HG02870 (cell line): ENCODE measurements around the gene PCNX4.
A peak's percentile ranks its signal among the peaks of the same experiment; 100 is the strongest.

Experiments
- ATAC-seq: cut with Tn5 transposase; IDR thresholded peaks from one replicate; pipeline ENCODE4 v1.9.1; 2021; ENCODE audit warnings: mild to moderate bottlenecking, moderate library complexity; ENCODE audit not compliant: unreplicated experiment

The PCNX4 gene

DNA sequence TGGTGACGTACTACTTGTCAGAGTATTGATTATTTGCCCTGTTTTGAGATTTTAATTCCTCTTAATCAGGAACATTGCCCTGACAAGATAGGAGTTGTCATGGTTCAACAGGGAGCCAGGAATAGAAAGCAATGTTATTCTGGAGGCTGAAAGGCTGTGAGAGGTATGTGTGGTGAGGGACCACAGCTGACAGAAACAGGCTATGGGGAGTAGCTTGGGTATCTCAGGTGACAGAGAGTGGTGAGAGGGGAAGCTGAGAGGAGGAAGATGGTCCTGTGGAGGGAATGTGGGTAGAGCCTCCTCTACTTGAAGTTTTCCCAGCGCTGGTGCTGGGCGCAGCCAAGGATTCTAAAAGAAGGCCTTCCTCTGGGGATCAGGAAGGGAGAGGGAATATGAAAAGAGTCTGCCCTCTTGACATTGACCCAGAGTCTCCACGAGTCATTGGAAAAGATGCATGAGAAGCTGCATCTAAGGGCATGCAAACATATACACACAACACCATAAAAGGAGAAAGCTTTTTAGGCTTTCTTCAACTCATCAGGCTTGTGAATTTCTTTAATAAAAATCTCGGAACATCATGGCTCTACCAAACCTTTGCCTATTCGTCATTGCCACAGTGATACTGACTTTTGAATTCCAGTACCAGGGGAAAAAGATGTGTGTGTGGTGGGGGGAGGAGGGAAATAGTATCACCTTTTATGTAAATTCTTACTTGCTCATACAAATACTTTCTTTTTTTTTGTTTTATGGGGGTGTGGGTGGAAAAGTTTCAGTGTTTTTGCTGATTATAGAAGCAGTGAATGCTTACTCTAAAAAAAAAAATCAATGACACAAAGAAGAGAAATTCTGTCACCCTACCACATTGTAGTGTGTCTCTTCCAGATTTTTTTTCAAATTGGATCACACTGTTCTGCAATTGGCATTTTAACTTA lies 113.4 kb downstream of the PCNX4 start:
- ATAC-seq: peak; percentile 51

- ATAC-seq: no peak
Measured at GRCh38 chr14:60206249-60206670, 114.5 kb downstream of the PCNX4 start.

DNA sequence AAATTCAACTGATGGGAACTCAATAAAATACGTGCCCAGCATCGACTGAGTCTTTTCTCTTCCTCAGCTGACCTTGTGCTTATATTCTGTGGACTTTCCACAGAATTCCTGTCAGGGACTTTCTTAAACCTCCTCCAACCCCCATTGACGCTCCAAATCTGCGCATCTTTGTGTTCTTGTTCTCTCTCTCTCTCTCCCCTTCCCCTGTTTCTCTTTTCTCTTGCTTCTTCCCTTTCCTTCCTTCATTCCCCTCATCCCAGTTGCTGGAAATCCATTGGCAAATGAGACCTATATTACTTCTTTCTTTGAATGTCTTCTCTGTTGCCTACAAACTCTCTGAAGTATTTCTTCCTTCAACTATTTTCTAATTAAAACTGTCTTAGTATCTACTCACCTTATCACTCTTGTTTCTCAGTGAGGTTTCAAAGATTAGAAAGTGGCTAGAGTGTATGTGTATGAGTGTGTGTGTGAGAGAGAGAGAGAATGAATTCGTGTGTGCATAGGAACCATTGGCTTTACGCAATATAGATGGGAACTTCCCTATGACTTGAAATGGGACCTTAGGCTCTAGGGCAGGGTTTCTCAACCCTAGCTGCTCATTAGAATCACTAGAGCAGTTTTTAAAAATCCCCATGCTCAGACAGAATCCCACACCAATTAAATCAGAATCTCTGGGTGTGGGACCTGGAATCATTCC lies 115.3 kb downstream of the PCNX4 start:
- peak; percentile 52 for ATAC-seq

GRCh38 chr14:60210703-60211102 lies 119.0 kb downstream of the PCNX4 start:
- no peak for ATAC-seq

GRCh38 chr14:60211153-60211552 lies 119.4 kb downstream of the PCNX4 start:
- no peak for ATAC-seq

DNA sequence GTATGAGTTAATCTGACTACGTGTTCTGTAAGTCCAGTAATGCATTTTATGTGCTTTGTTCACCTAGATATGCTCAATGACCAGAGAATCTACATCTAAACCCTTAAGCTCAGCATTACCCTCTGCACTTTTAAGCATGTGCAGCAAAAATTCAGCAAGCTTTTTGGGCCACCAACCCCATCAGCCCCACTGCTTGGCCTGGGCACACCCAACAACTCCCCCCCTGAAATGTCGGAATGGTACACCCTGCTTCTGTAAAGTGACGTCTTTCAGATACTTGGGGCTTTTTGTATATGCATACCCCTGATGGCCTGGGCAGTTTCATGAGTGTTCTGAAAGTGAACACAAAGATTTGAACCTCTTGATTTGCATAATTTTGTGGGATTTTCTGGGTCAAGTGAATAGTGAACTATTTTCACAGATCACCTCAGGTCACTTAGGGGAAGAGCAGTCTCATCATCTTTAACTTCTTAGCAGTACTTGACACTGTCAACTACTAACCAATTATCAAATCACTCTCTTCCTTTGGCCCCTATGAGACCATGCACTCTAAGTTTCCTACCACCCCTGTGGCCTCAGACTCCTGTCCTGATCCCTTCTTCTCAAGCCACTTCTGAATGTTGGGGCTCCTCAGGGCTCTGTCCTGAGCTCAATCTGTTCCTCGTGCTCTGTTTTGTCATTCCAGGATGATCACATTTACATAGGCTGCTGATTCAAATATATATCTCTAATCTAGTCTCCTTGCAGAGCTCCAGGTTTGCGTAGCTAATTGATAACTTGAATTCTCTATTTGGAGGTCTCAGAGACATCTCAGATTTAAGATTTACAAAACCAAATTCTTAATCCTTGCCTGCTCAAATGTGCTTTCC lies 121.0 kb downstream of the PCNX4 start:
- ATAC-seq: peak; percentile 95

GRCh38 chr14:60214003-60214402 lies 122.3 kb downstream of the PCNX4 start:
- ATAC-seq: no peak

GRCh38 chr14:60214415-60215126 lies 122.8 kb downstream of the PCNX4 start:
- ATAC-seq: no peak

DNA sequence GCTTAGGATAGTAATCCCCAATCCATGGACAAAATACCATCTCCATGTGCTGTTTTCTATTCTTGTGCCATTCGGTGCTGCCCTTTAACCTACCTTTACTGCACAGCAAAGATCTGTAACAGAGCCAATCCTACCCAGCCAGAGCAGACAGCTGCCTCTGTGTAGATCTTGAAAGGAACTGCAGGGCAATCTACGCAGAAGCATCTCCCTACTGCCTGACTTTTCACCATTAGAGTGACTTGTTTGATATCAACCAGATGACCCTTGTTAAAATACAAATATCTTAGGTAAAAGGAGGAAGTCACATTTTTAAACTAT lies 123.4 kb downstream of the PCNX4 start:
- ATAC-seq: no peak

DNA sequence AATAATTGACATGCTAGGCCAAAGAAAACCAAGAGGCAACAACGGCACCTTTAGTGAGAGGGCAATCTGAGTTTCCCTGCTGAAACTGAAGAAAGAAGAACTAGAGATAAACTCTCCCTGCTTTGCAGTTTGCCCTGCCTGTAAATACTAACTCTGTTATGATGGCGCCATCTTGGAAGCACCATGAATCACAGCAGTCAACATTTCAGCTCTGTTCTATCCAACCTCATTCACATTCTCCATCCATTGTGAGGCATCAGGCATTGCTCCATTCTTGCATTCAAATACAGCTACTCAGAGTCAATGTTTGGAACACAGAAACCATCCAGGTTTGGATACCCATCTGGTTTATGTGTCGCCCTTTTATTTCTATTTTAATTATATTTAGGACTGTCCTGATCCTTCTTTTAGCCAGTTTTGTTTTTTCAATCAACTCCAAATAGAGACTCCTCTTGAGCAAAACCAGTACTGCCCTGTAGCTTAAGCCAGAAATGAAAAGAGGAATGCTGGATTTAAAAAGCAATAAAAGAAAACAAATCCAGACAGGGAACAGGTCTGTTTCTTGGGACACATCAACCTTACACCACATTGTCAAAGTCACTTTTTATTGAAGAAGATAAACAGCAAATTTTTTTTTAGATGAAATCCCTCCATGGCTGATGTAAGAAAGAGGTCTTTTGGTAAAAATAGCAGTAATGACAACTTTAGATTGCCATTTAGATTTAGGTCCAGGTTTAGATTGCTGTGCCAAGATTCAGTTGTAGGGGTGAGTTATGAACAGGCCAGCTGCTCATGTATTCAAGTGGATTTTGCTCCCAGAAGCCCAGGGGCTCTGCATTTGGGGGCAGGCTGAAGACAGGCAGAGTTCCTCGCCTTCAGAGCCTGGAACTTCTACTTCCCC lies 124.0 kb downstream of the PCNX4 start:
- no peak for ATAC-seq

GRCh38 chr14:60217713-60218112 lies 126.0 kb downstream of the PCNX4 start:
- no peak for ATAC-seq
